Measurements from ENCODE around the gene SLC4A8.

GRCh38 chr12:51379571-51379970, 45.1 kb upstream of the SLC4A8 start:
- TF ChIP-seq CTCF (IDR thresholded peaks at IDR 0.05; ENCODE audit: low read depth, low read length, poor library complexity, severe bottlenecking): no peak
- TF ChIP-seq EZH2phosphoT487 (IDR thresholded peaks at IDR 0.05; ENCODE audit: borderline replicate concordance, low read length): no peak

Data from DOHH2 (cell line).